Midbrain (tissue), 1 donor: Measurements from ENCODE around the gene KIF20B.
A peak's percentile ranks its signal among the peaks of the same experiment; 100 is the strongest.
"Not testable (repeated sequence)": the region's sequence is repeated elsewhere in the genome, so short reads cannot be mapped to it uniquely, and the experiment has no call there.

ENCODE experiments used
- DNase-seq: peaks from one replicate; lab custom pipeline; 2025; lab: John Stamatoyannopoulos, UW

KIF20B gene

GRCh38 chr10:89692416-89692815 is 9.0 kb upstream of the KIF20B start:
- no peak for DNase-seq

GRCh38 chr10:89693176-89693575 is 8.2 kb upstream of the KIF20B start:
- DNase-seq = no peak

DNA sequence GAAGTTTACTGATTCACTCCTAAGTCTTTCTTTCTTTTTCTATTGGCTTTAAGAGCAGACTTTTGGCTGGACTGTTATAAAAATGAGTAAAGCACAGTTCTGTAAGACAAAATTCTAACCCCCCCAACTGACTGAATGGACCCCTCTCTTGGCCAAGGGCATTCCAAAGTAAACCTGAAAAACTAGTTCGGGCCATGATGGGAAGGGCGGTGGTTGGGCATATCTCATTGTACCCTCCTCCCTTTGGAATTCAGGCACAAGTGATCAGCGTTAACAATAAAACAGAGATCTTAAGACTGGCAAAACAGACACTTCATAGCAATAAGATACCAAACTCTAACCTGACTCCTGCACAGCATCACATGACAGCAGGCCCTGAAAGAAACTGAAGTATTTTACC is 6.1 kb upstream of the KIF20B start:
- DNase-seq = no peak

DNA sequence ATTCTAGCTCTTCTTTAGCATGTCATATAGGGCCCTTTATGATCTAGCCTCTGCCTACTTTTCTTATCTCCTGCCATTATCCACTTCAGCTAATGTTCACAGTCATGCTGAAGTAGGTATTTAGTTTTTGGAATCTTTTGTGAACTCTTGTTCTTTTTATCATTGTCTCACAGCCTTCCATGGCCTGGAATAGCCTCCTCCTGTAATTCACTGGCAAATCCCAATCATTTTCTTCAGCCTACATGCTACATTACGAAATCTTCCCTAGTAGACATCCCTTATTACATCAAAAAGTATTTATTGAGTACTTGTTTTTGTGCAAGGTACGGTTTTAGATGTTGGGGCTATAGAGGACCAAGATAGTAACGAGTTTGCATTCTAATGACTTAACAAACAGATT is 3.4 kb upstream of the KIF20B start:
- DNase-seq = no peak

DNA sequence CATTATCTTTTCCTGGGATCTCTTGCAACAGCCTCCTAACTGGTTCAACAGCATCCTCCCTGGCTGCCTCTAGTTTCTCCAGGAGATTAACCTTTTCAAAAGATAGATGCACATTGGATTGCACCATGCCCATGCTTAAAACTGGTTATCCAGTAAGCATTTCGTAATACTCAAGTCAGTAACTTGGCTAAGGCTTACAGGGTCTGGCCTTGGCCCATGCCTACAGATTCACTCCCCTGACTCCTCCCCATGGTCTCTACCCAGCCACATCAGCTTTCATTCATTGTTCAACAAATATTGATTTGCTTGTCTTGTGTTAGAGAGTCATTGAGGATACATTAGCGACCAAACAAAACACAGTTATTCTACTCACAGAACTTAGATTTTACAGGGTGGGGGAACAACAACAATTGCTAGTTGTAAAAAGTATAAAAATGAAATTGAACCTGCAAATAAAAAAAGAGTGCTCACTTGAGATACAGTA is 1.8 kb upstream of the KIF20B start:
- DNase-seq = no peak

GRCh38 chr10:89700923-89701241 is 508 bp upstream of the KIF20B start:
- no peak for DNase-seq

GRCh38 chr10:89702121-89702480 is 711 bp downstream of the KIF20B start:
- peak; percentile 1 for DNase-seq

DNA sequence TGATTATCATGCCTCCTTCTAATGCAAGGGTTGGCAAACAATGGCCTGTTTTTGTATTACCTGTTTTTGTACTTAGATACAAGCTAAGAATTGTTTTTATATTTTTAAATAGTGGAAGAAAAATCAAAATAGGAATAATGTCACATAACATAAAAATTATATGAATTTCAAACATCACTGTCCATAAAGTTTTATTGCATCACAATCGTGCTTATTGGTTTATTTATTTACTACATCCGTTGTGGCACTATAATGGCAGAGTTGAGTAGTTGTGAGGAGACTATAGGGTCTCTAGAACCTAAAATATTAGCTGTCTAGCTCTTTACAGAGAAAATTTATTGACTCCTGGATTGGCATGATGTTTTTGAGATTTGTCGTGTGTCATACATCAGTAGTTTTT is 4.1 kb downstream of the KIF20B start:
- DNase-seq = no peak

DNA sequence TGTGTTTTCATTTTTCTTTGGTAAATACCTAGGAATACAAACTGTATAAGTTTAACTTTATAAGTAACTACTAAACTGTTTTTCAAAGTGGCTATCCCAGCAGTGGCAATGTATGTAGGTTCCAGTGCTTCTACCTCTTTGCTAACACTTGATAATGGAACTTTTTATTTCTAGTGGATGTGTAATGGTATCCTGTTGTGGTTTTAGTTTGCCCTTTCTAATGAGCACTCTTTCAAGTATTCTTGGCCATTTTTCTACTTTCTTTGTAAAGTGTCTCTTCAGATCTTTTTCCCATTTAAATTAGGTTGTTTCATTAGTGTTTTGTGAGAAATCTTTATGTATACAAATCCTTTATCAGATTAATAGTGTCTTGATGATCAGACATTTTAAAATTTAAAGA is 4.6 kb downstream of the KIF20B start:
- no peak for DNase-seq

- no peak for DNase-seq
Observed at GRCh38 chr10:89707372-89707771, 6.0 kb downstream of the KIF20B start.

DNA sequence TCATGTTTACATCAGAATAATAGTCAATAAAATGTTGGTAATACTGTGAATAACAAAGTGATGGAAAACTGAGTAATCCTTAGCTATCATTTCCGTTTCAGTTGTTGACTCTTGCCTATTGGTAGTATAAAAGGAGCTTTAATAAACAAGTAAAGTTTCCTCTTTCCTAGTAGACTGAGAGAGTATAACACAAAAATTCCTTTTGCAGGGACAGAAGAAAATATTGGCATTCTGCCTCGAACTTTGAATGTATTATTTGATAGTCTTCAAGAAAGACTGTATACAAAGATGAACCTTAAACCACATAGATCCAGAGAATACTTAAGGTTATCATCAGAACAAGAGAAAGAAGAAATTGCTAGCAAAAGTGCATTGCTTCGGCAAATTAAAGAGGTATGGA is 9.4 kb downstream of the KIF20B start:
- DNase-seq = no peak

DNA sequence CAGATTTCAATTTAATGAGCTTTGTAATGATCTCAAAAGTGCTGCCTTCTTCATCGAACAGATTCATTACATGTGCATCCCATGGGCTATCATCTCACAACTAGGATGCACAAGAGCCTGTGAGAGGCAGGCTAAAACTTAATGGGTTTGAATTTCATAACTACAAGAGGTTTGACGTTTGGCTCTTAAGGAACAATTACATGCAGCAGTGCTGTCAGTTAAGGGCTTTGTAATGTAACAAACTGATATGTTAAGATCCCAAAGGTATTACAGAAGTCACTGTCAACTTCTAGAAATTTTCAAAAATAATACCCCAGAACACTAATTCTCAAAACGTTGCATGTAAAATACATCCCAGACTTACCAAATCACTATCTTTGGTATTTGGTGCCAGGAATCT is 33.2 kb downstream of the KIF20B start:
- DNase-seq = no peak

GRCh38 chr10:89738551-89739209 is 37.3 kb downstream of the KIF20B start:
- no peak for DNase-seq

DNA sequence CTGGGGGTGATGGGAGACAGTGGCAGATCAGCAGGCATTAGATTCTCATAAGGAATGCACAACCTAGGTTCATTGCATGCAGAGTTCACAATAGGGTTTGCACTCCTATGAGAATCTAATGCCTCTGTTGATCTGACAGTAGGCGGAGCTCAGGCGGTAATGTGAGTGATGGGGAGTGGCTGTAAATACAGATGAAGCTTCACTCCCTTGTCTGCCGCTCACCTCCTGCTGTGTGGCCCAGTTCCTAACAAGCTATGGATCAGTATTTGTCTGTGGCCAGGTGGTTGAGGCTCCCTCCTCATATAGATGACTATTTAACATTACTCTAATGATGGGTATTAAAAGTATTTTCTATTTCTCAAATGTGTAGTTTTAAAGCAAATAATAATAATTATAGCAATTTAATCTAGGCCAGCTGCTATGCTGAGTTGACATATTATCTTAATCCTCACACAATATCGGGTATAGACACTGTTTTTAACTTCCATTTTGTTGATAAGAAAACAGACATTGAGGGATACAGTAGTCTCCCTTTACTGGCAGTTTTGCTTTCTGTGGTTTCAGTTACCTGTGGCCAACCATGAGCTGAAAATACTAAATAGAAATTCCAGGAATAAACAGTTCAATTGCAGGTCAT is 39.9 kb downstream of the KIF20B start:
- no peak for DNase-seq

- no peak for DNase-seq
Observed at GRCh38 chr10:89744026-89744425, 42.6 kb downstream of the KIF20B start.

- DNase-seq = no peak
Observed at GRCh38 chr10:89745903-89746302, 44.5 kb downstream of the KIF20B start.

DNA sequence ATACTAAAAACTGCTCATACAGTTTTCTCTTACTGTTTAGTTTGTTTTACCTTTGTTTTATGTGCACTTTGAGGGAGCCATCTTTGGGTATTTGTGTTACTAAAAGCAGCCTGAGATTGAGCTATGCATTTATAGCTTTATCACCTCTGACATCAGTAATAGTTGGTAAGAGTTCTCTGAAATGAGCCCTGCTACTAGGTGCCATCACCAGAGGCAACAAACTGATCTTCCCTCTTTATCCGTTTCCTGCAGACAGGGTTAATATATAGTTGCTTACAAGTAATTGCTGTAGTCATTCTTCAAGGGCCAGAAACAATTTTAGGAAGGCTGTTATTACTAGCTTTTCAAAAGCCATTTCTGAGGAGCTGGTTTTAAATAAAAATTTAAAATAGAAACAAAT is 49.1 kb downstream of the KIF20B start:
- DNase-seq = no peak

DNA sequence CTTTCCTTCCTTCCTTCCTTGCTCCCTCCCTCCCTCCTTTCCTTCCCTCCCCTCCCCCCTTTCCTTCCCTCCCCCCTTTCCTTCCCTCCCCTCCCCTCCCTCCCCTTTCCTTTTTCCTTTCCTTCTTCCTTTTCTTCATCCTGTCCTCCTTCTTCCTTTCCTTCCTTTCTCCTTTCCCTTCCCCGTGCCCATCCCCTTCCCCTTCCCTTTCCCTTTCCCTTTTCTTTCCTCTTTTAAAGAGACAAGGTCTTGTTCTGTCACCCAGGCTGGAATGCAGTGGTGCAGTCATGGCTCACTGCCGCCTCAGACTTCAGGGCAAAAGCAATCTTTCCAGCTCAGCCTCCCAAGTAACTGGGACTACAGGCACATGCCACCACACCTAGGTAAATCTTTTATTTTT is 54.0 kb downstream of the KIF20B start:
- no peak for DNase-seq

DNA sequence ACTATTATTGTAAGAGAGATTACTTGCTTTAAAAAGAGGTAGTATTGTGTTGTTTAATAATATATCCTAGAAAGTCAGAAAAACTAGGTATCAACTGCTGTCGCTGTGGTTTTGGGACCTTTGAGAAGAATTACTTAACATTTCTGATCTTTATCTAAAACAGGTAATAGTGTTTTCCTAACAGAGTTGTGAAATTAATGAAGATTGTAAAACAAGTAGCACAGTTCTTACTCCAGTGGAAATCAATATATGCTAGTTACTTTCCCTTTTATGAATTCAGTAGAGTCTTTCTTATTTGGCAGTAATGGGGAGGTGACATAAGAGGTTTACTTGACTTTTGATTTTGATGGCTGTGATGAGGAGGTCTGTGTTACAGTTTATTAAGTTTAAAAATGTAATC is 58.1 kb downstream of the KIF20B start:
- no peak for DNase-seq

DNA sequence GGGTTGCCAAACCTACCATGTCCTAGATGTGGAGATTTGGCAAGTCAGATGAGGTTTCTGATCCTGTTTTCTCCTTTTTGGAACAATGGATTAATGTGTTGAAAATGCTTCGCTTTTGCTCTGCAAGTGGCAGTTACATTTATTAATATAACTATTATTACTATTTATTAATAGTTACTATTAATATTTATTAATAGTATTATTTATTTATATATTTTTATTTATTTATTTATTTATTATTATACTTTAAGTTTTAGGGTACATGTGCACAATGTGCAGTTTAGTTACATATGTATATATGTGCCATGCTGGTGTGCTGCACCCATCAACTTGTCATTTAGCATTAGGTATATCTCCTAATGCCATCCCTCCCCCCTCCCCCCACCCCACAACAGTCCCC is 62.3 kb downstream of the KIF20B start:
- not testable (repeated sequence) for DNase-seq

DNA sequence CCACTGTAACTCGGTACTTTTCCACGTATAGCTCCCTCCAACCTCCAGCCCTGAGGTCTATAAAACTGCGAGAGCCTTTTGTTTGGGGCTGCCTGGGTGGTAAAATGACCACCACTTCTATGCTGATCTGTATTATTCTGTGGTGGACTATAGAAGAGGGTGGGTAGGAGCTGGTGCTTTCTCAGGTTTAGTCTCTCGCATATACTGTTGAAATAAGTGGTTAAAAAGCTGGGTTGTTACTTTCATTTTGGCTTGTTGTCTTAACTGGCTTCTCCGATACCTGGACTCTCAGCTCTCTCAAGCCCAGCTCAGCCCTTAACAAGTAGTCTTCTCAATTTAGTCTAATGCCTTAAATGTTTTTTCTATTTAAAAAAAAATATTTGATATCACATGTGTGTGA is 70.3 kb downstream of the KIF20B start:
- DNase-seq = no peak

GRCh38 chr10:89773081-89773480 is 71.7 kb downstream of the KIF20B start:
- no peak for DNase-seq

DNA sequence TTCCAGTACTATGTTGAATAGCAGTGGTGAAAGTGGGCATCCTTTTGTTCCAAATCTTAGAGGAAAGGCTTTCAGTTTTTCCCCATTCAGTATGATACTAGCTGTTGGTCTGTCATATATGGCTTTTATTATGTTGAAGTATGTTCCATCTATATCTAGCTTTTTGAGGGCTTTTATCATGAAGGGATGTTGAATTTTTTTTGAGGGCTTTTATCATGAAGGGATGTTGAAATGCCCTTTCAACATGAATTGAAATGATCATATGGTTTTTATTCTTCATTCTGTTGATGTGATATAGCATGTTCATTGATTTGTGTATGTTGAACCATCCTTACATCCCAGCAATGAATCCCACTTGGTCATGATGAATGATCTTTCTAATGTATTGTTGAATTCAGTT is 75.3 kb downstream of the KIF20B start:
- DNase-seq = no peak

- no peak for DNase-seq
Observed at GRCh38 chr10:89782470-89782869, 81.1 kb downstream of the KIF20B start.
